RWPE1 (cell line): Measurements from ENCODE around the gene MSX2.

Experiments used
- CTCF ChIA-PET: fragments of 350-600 bp; sonication (Branson Sonifier 250); formaldehyde crosslinking; extraction: SDS; loops from one replicate; lab custom pipeline; 2021; lab: Yijun Ruan, JAX
- POLR2A ChIA-PET: fragments of 400-600 bp; formaldehyde crosslinking; extraction: SDS; loops from one replicate; lab custom pipeline; 2020; ENCODE audit warnings: antibody characterized with exemption; ENCODE audit not compliant: low non-redundant PET; lab: Yijun Ruan, JAX
- DNase-seq: peaks from one replicate; pipeline ENCODE4 v3.0.0; 2012; ENCODE audit warnings: low spot score
- H3K27ac ChIP-seq: fragments of 450-650 bp; 2 replicates; pipeline ENCODE4 v1.5.1; 2017
- CTCF ChIP-seq: fragments of 450-650 bp; conservative IDR thresholded peaks from 2 replicates; pipeline ENCODE4 v1.5.1; 2017; ENCODE audit warnings: low read depth, mild to moderate bottlenecking

Gene MSX2

GRCh38 chr5:174715804-174716203 is 8.6 kb upstream of the MSX2 start:
- no peak overlapping the region for H3K27ac ChIP-seq
- ChIA-PET POLR2A (no interaction called here), CTCF (interaction anchor here (1.5 kb wide), 1 partner anchor 389 kb away, joined by 3 read pairs; no protein-coding TSS in a partner anchor)
- DNase-seq: no peak
- TF ChIP-seq CTCF: no peak

- H3K27ac ChIP-seq: no peak overlapping the region
- ChIA-PET CTCF (interaction anchor here (0.6 to 0.7 kb wide), 3 partner anchors 41 to 142 kb away, joined by 3 to 5 read pairs (median 4); no protein-coding TSS in a partner anchor), POLR2A (no interaction called here)
- no peak for TF ChIP-seq CTCF
- peak; percentile 66 for DNase-seq
Observed at GRCh38 chr5:174717826-174718455, 6.4 kb upstream of the MSX2 start.

GRCh38 chr5:174718880-174719610 is 5.3 kb upstream of the MSX2 start:
- CTCF ChIA-PET: interaction anchor here (0.6 to 0.8 kb wide), 4 partner anchors 40 to 295 kb away, joined by 3 to 5 read pairs (median 4); no protein-coding TSS in a partner anchor
- H3K27ac ChIP-seq: no peak overlapping the region
- TF ChIP-seq CTCF: no peak
- no peak for DNase-seq
- POLR2A ChIA-PET: no interaction called here

- H3K27ac ChIP-seq: no peak overlapping the region
- CTCF ChIA-PET: interaction anchor here (0.6 to 1.1 kb wide), 7 partner anchors 17 to 301 kb away, joined by 3 to 5 read pairs (median 4); no protein-coding TSS in a partner anchor
- no peak for DNase-seq
- TF ChIP-seq CTCF: no peak
- POLR2A ChIA-PET: no interaction called here
Observed at GRCh38 chr5:174719793-174720611, 4.4 kb upstream of the MSX2 start.

- no peak overlapping the region for H3K27ac ChIP-seq
- TF ChIP-seq CTCF: no peak
- no peak for DNase-seq
- POLR2A ChIA-PET: no interaction called here
- CTCF ChIA-PET: interaction anchor here (0.6 to 1.1 kb wide), 4 partner anchors 16 to 302 kb away, joined by 3 to 5 read pairs (median 4); no protein-coding TSS in a partner anchor
Observed at GRCh38 chr5:174720612-174721529, 3.5 kb upstream of the MSX2 start.
